GM12878 (cell line): ENCODE measurements around the gene ANO10.

ENCODE experiments used
- CBX5 ChIP-seq: sonication (generic); IDR thresholded peaks from 2 replicates; pipeline ENCODE4 v1.6.1; 2016; ENCODE audit warnings: low read depth, moderate library complexity, mild to moderate bottlenecking, inconsistent platforms
- CHD2 ChIP-seq: IDR thresholded peaks from 2 replicates; pipeline ENCODE4 v1.6.1; 2011; ENCODE audit warnings: low read depth, low read length, improper control_type of control experiment, borderline replicate concordance
- EGR1 ChIP-seq, 2 experiments: IDR thresholded peaks; 1 replicate in 1 of 2; 2 replicates in 1 of 2; pipeline ENCODE4 v1.6.1; 2011 to 2012; ENCODE audit warnings: low read depth in 2 of 2, low read length in 2 of 2, borderline replicate concordance in 1 of 2, mild to moderate bottlenecking in 1 of 2, moderate library complexity in 1 of 2
- EZH2 ChIP-seq: IDR thresholded peaks from 2 replicates; pipeline ENCODE4 v1.6.1; 2012; ENCODE audit warnings: low read depth, mild to moderate bottlenecking, control low read depth, inconsistent platforms, low read length, borderline replicate concordance; ENCODE audit not compliant: control insufficient read depth
- HDGF ChIP-seq: fragments of 450-650 bp; IDR thresholded peaks from 2 replicates; pipeline ENCODE4 v1.6.1; 2016; ENCODE audit warnings: antibody characterized with exemption
- MEF2A ChIP-seq: IDR thresholded peaks from 2 replicates; pipeline ENCODE4 v1.6.1; 2011; ENCODE audit warnings: low read depth, mild to moderate bottlenecking, low read length, moderate library complexity; ENCODE audit not compliant: insufficient read depth
- NBN ChIP-seq: fragments of 450-650 bp; IDR thresholded peaks from 2 replicates; pipeline ENCODE4 v1.6.1; 2016
- POLR2A ChIP-seq: IDR thresholded peaks from 2 replicates; pipeline ENCODE4 v1.6.1; 2011; ENCODE audit warnings: low read depth, mild to moderate bottlenecking, low read length
- RAD21 ChIP-seq: IDR thresholded peaks from 2 replicates; pipeline ENCODE4 v1.6.1; 2011; ENCODE audit warnings: mild to moderate bottlenecking, low read depth, low read length, moderate library complexity; ENCODE audit not compliant: insufficient read depth
- RAD51 ChIP-seq: fragments of 450-650 bp; IDR thresholded peaks from 2 replicates; pipeline ENCODE4 v1.6.1; 2016; ENCODE audit warnings: moderate library complexity, mild to moderate bottlenecking, inconsistent platforms
- ZNF274 ChIP-seq: IDR thresholded peaks from one replicate; pipeline ENCODE4 v1.8.0; 2011; ENCODE audit not compliant: insufficient read length, insufficient read depth
- TF ChIP-seq, protein P1 (sequence below), 3 experiments: IDR thresholded peaks in 2 of 3; conservative IDR thresholded peaks in 1 of 3; 2 replicates each; pipeline ENCODE4 v1.5.1; 2011; ENCODE audit warnings: low read depth in 3 of 3, low read length in 3 of 3, mild to moderate bottlenecking in 3 of 3, control low read depth in 2 of 3, moderate library complexity in 2 of 3, inconsistent platforms in 1 of 3, mixed read lengths in 1 of 3; ENCODE audit not compliant: control insufficient read depth in 2 of 3, insufficient read depth in 1 of 3; ENCODE audit errors: extremely low read depth in 1 of 3
- TF ChIP-seq, protein P2 (sequence below): IDR thresholded peaks from 2 replicates; pipeline ENCODE4 v1.6.1; 2012; ENCODE audit warnings: mild to moderate bottlenecking, low read depth, low read length
- TF ChIP-seq, protein P3 (sequence below): IDR thresholded peaks from 2 replicates; pipeline ENCODE4 v1.6.1; 2012; ENCODE audit warnings: low read depth, low read length, improper control_type of control experiment

DNA sequence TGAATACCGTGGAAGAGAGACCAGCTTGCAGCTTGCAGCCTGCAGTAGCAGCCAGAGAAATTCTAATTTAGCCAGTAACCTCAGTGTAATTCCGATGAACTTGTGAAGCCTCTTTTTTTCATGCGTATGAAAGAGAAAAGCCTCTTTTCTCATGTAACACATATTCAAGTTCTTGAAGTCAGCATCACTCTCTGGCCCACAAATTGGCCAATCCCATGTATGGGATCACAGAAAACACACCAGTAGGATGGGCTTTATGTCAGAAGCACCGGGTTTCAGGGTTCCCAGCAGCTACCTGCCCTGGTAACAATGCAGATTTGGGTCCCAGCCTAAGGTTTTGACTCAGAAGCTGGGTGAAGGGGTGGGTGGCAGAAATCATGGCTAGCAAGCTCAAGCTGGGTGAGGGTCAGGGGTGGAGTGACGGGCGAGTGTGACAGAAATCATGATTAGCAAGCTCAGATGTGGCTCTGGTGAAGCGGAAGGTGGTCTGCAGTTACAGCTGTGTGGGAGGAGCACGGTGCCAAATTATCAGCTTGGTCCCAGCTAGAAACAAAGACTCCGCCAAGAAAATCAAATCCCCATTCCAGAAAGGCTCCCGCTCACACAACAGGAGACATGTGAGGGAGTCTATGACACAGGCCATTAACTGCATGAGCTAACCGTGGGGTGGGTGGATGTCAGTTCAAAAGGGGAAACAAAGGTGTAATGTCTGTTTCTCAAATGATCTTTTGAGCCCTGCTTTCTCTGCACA, 248.8 kb downstream of the ANO10 start:
- TF ChIP-seq EGR1 (IDR thresholded peaks at IDR 0.05; ENCODE audit: borderline replicate concordance in 1 of 2, low read depth in 2 of 2, low read length in 2 of 2) (no peak), RAD51 (no peak), NBN (no peak), RAD21 (no peak), HDGF (no peak), CHD2 (no peak), ZNF274 (no peak), MEF2A (no peak), EZH2 (no peak), POLR2A (no peak), CBX5 (no peak)
- TF ChIP-seq, protein P1, sequence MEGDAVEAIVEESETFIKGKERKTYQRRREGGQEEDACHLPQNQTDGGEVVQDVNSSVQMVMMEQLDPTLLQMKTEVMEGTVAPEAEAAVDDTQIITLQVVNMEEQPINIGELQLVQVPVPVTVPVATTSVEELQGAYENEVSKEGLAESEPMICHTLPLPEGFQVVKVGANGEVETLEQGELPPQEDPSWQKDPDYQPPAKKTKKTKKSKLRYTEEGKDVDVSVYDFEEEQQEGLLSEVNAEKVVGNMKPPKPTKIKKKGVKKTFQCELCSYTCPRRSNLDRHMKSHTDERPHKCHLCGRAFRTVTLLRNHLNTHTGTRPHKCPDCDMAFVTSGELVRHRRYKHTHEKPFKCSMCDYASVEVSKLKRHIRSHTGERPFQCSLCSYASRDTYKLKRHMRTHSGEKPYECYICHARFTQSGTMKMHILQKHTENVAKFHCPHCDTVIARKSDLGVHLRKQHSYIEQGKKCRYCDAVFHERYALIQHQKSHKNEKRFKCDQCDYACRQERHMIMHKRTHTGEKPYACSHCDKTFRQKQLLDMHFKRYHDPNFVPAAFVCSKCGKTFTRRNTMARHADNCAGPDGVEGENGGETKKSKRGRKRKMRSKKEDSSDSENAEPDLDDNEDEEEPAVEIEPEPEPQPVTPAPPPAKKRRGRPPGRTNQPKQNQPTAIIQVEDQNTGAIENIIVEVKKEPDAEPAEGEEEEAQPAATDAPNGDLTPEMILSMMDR (IDR thresholded peaks at IDR 0.05 in 2 of 3, conservative IDR thresholded peaks at IDR 0.05 in 1 of 3; ENCODE audit: control insufficient read depth in 2 of 3, extremely low read depth in 1 of 3, insufficient read depth in 1 of 3, low read depth in 3 of 3, low read length in 3 of 3): no peak
- TF ChIP-seq, protein P2, sequence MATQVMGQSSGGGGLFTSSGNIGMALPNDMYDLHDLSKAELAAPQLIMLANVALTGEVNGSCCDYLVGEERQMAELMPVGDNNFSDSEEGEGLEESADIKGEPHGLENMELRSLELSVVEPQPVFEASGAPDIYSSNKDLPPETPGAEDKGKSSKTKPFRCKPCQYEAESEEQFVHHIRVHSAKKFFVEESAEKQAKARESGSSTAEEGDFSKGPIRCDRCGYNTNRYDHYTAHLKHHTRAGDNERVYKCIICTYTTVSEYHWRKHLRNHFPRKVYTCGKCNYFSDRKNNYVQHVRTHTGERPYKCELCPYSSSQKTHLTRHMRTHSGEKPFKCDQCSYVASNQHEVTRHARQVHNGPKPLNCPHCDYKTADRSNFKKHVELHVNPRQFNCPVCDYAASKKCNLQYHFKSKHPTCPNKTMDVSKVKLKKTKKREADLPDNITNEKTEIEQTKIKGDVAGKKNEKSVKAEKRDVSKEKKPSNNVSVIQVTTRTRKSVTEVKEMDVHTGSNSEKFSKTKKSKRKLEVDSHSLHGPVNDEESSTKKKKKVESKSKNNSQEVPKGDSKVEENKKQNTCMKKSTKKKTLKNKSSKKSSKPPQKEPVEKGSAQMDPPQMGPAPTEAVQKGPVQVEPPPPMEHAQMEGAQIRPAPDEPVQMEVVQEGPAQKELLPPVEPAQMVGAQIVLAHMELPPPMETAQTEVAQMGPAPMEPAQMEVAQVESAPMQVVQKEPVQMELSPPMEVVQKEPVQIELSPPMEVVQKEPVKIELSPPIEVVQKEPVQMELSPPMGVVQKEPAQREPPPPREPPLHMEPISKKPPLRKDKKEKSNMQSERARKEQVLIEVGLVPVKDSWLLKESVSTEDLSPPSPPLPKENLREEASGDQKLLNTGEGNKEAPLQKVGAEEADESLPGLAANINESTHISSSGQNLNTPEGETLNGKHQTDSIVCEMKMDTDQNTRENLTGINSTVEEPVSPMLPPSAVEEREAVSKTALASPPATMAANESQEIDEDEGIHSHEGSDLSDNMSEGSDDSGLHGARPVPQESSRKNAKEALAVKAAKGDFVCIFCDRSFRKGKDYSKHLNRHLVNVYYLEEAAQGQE: no peak
- TF ChIP-seq, protein P3, sequence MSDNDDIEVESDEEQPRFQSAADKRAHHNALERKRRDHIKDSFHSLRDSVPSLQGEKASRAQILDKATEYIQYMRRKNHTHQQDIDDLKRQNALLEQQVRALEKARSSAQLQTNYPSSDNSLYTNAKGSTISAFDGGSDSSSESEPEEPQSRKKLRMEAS: no peak
